Skeletal muscle satellite cell (primary cell): ENCODE measurements around the gene MGMT.

Source experiments
- H3K27me3 ChIP-seq: 2 replicates; pipeline ENCODE4 v1.7.0; 2013; ENCODE audit warnings: low read length; ENCODE audit not compliant: control insufficient read depth, insufficient read depth
- H3K36me3 ChIP-seq: 2 replicates; pipeline ENCODE4 v1.7.0; 2013; ENCODE audit warnings: mild to moderate bottlenecking, control low read depth, low read length; ENCODE audit not compliant: insufficient read depth
- H3K4me1 ChIP-seq: 2 replicates; pipeline ENCODE4 v1.7.0; 2013; ENCODE audit warnings: low read length; ENCODE audit not compliant: control insufficient read depth, insufficient read depth
- H3K4me2 ChIP-seq: 2 replicates; pipeline ENCODE4 v1.7.0; 2013; ENCODE audit warnings: mild to moderate bottlenecking, low read length
- H3K4me3 ChIP-seq: 2 replicates; pipeline ENCODE4 v1.7.0; 2013; ENCODE audit warnings: low read length
- H3K9ac ChIP-seq: 2 replicates; pipeline ENCODE4 v1.7.0; 2013; ENCODE audit warnings: mild to moderate bottlenecking, low read depth, low read length, moderate library complexity
- H3K9me3 ChIP-seq: replicated peaks from 2 replicates; pipeline ENCODE4 v1.7.0; 2013; ENCODE audit warnings: mild to moderate bottlenecking, control low read depth, low read length

Gene MGMT

GRCh38 chr10:129459762-129460539 is 7.1 kb upstream of the MGMT start:
- H3K4me2 ChIP-seq, result no peak overlapping the region
- no peaks in the 10 kb centered on the region for H3K36me3 ChIP-seq
- H3K9me3 ChIP-seq, result no peaks in the 10 kb centered on the region
- H3K9ac ChIP-seq, result no peak overlapping the region
- no peaks in the 10 kb centered on the region for H3K4me1 ChIP-seq
- peaks cover 8% of the 10 kb centered on the region for H3K27me3 ChIP-seq
- H3K4me3 ChIP-seq, result no peak overlapping the region

- H3K9ac ChIP-seq, result no peak overlapping the region
- peaks cover 6% of the 10 kb centered on the region for H3K4me1 ChIP-seq
- H3K36me3 ChIP-seq, result no peaks in the 10 kb centered on the region
- H3K27me3 ChIP-seq, result peaks cover 8% of the 10 kb centered on the region
- no peak overlapping the region for H3K4me3 ChIP-seq
- no peak overlapping the region for H3K4me2 ChIP-seq
- no peaks in the 10 kb centered on the region for H3K9me3 ChIP-seq
These were observed 4.7 kb upstream of the MGMT start for GRCh38 chr10:129462257-129462795.

DNA sequence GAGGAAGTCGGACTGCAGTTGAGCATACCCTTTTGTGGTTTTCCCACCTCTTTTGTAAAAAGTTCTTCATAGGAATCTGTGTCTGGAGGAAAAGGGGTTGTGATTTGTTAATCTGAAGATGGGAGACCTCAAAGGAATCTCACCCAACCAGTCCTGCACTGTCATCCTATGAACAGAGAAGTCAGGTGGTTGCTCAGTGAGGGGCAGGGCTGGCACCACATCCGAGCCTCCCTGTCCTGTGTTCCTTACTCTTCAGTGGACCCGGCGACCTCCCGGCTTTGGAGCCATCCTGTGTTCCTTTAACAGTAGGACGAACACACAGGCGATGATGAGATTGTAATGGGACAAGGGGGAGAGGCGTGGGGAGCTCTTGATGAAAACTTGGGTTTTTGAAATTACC is 2.8 kb upstream of the MGMT start:
- no peaks in the 10 kb centered on the region for H3K9me3 ChIP-seq
- H3K9ac ChIP-seq, result no peak overlapping the region
- no peaks in the 10 kb centered on the region for H3K36me3 ChIP-seq
- peaks cover 3% of the 10 kb centered on the region for H3K27me3 ChIP-seq
- H3K4me3 ChIP-seq, result no peak overlapping the region
- no peak overlapping the region for H3K4me2 ChIP-seq
- peaks cover 6% of the 10 kb centered on the region for H3K4me1 ChIP-seq

GRCh38 chr10:129465796-129466702 is 992 bp upstream of the MGMT start:
- Histone ChIP-seq H3K4me3 (peak overlapping the region; percentile 78), H3K9ac (peak overlapping the region; percentile 87), H3K4me2 (peak overlapping the region; percentile 89), H3K27me3 (peaks cover 3% of the 10 kb centered on the region), H3K4me1 (peaks cover 6% of the 10 kb centered on the region), H3K9me3 (no peaks in the 10 kb centered on the region), H3K36me3 (no peaks in the 10 kb centered on the region)

DNA sequence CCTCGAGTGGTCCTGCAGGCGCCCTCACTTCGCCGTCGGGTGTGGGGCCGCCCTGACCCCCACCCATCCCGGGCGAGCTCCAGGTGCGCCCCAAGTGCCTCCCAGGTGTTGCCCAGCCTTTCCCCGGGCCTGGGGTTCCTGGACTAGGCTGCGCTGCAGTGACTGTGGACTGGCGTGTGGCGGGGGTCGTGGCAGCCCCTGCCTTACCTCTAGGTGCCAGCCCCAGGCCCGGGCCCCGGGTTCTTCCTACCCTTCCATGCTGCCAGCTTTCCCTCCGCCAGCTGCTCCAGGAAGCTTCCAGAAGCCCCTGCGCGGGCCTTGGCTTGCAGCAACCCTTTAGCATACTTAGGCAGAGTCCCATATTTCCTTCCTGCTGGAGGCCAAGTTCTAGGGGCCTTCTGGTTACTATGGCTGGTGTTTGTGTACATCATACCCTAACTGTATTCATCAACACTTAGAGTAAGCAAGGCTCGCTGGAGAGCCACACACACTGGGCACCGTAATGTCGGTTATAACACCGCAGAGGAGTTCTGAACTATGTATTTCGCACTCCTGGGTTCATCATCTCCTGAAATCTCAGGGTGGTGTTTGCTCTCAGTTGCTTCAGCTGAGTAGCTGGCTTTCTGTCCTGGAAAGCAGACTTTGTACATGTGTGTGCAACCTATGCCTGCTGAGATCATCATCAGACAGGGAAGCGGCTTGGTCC is 471 bp downstream of the MGMT start:
- Histone ChIP-seq H3K9ac (peak overlapping the region; percentile 88), H3K4me1 (peaks cover 6% of the 10 kb centered on the region), H3K4me3 (peak overlapping the region; percentile 99), H3K4me2 (peak overlapping the region; percentile 99), H3K9me3 (no peaks in the 10 kb centered on the region), H3K36me3 (no peaks in the 10 kb centered on the region), H3K27me3 (no peaks in the 10 kb centered on the region)

DNA sequence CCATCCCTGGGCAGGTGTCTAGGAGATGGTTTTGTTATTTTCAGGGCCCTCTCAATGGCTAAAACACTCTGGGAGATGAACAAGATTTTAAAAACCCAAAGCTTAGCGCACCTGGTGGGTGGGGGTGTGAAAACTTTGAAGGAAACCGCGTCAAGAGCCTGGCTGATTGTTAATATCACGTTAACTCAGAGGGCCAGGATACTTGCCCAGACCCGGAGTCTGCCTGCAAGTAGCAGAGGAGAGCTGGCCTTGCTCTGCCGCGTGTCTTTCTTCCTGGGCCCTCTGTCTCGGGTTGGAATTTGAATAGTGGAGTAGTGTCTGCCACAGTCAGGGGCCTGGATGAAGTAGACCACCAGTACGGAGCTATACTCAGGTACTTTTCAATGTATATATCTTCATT is 1.1 kb downstream of the MGMT start:
- Histone ChIP-seq H3K36me3 (no peaks in the 10 kb centered on the region), H3K4me1 (peaks cover 6% of the 10 kb centered on the region), H3K9me3 (no peaks in the 10 kb centered on the region), H3K9ac (no peak overlapping the region), H3K4me3 (no peak overlapping the region), H3K4me2 (peak overlapping the region; percentile 99), H3K27me3 (no peaks in the 10 kb centered on the region)

- Histone ChIP-seq H3K36me3 (no peaks in the 10 kb centered on the region), H3K4me3 (no peak overlapping the region), H3K9ac (no peak overlapping the region), H3K27me3 (no peaks in the 10 kb centered on the region), H3K9me3 (no peaks in the 10 kb centered on the region), H3K4me1 (peaks cover 6% of the 10 kb centered on the region), H3K4me2 (no peak overlapping the region)
These were observed 3.2 kb downstream of the MGMT start for GRCh38 chr10:129470103-129470851.

- Histone ChIP-seq H3K4me3 (no peak overlapping the region), H3K9ac (no peak overlapping the region), H3K36me3 (no peaks in the 10 kb centered on the region), H3K4me2 (no peak overlapping the region), H3K27me3 (no peaks in the 10 kb centered on the region), H3K4me1 (peaks cover 1% of the 10 kb centered on the region), H3K9me3 (no peaks in the 10 kb centered on the region)
These were observed 4.6 kb downstream of the MGMT start for GRCh38 chr10:129471447-129472175.

- Histone ChIP-seq H3K36me3 (no peaks in the 10 kb centered on the region), H3K4me3 (no peak overlapping the region), H3K9me3 (no peaks in the 10 kb centered on the region), H3K27me3 (no peaks in the 10 kb centered on the region), H3K4me1 (no peaks in the 10 kb centered on the region), H3K9ac (no peak overlapping the region), H3K4me2 (no peak overlapping the region)
These were observed 5.9 kb downstream of the MGMT start for GRCh38 chr10:129472696-129473555.

- Histone ChIP-seq H3K4me3 (no peak overlapping the region), H3K9me3 (no peaks in the 10 kb centered on the region), H3K4me1 (no peaks in the 10 kb centered on the region), H3K27me3 (no peaks in the 10 kb centered on the region), H3K36me3 (no peaks in the 10 kb centered on the region), H3K9ac (no peak overlapping the region), H3K4me2 (no peak overlapping the region)
These were observed 7.6 kb downstream of the MGMT start for GRCh38 chr10:129474642-129475041.
